Measurements from ENCODE around the gene RGS9BP.
"Not testable (repeated sequence)": the region's sequence is repeated elsewhere in the genome, so short reads cannot be mapped to it uniquely, and the experiment has no call there.

The RGS9BP gene

GRCh38 chr19:32671883-32672593, 3.6 kb upstream of the RGS9BP start:
- no peak for DNase-seq (ENCODE audit: low spot score)

- no peak for DNase-seq (ENCODE audit: low spot score)
Measured at GRCh38 chr19:32672841-32673240, 2.8 kb upstream of the RGS9BP start.

- no peak for DNase-seq (ENCODE audit: low spot score)
Measured at GRCh38 chr19:32673573-32673972, 2.1 kb upstream of the RGS9BP start.

GRCh38 chr19:32674153-32674930, 1.3 kb upstream of the RGS9BP start:
- no peak for DNase-seq (ENCODE audit: low spot score)

GRCh38 chr19:32674931-32675719, 523 bp upstream of the RGS9BP start, which contains the start of gene ANKRD27:
Gene ANKRD27 (minus strand): TSS chr19:32675180. CDS start chr19:32659015, 16,165 bp downstream.
- peak; percentile 99 for DNase-seq (ENCODE audit: low spot score)

- DNase-seq (ENCODE audit: low spot score): no peak
Measured at GRCh38 chr19:32676186-32676894, 692 bp downstream of the RGS9BP start.

GRCh38 chr19:32676895-32677359, 1.3 kb downstream of the RGS9BP start:
- no peak for DNase-seq (ENCODE audit: low spot score)

- no peak for DNase-seq (ENCODE audit: low spot score)
Measured at GRCh38 chr19:32677657-32678056, 2.0 kb downstream of the RGS9BP start.

- DNase-seq (ENCODE audit: low spot score): no peak
Measured at GRCh38 chr19:32680986-32681385, 5.3 kb downstream of the RGS9BP start.

GRCh38 chr19:32682317-32682716, 6.7 kb downstream of the RGS9BP start:
- DNase-seq (ENCODE audit: low spot score): no peak

- no peak for DNase-seq (ENCODE audit: low spot score)
Measured at GRCh38 chr19:32686847-32687475, 11.3 kb downstream of the RGS9BP start.

GRCh38 chr19:32687681-32688080, 12.0 kb downstream of the RGS9BP start:
- no peak for DNase-seq (ENCODE audit: low spot score)

GRCh38 chr19:32688311-32688710, 12.7 kb downstream of the RGS9BP start:
- no peak for DNase-seq (ENCODE audit: low spot score)

- peak; percentile 87 for DNase-seq (ENCODE audit: low spot score)
Measured at GRCh38 chr19:32691291-32691951, 15.8 kb downstream of the RGS9BP start, which contains the start of gene NUDT19. Gene NUDT19 (plus strand): TSS chr19:32691821. CDS start chr19:32691961, 140 bp downstream.

GRCh38 chr19:32691952-32692726, 16.5 kb downstream of the RGS9BP start:
- DNase-seq (ENCODE audit: low spot score): peak; percentile 64

GRCh38 chr19:32692727-32693061, 17.0 kb downstream of the RGS9BP start:
- no peak for DNase-seq (ENCODE audit: low spot score)

GRCh38 chr19:32693151-32694108, 17.8 kb downstream of the RGS9BP start:
- DNase-seq (ENCODE audit: low spot score): not testable (repeated sequence)

GRCh38 chr19:32694316-32694715, 18.7 kb downstream of the RGS9BP start:
- DNase-seq (ENCODE audit: low spot score): not testable (repeated sequence)

GRCh38 chr19:32694851-32695250, 19.2 kb downstream of the RGS9BP start:
- not testable (repeated sequence) for DNase-seq (ENCODE audit: low spot score)
